Left lung (tissue), 10 donors: Measurements from ENCODE around the gene FLII. TPM values are rescaled to one million over a fixed set of nuclear protein-coding genes. Genes with fewer than 3 reads are reported as not detected.

Experiments used
- ATAC-seq: fragments of 200-7000 bp; cut with Tn5 transposase; one replicate; pipeline ENCODE4 v1.9.1; 2020; ENCODE audit warnings: moderate library complexity
- DNase-seq, 4 donors: peaks; one replicate each; pipeline ENCODE4 v3.0.0-alpha.2; 2013 to 2020
- H3K27ac ChIP-seq, 2 donors: fragments of 200-600 bp; sonication (generic) in 1 of 2; one replicate each; pipeline versions ENCODE4 v1.5.0 to v1.8.0; 2020 to 2021
- H3K27me3 ChIP-seq, 2 donors: fragments of 200-600 bp; sonication (generic) in 1 of 2; one replicate each; pipeline versions ENCODE4 v1.5.0 to v1.8.0; 2020 to 2021
- H3K36me3 ChIP-seq, 2 donors: fragments of 200-600 bp; sonication (generic) in 1 of 2; one replicate each; pipeline versions ENCODE4 v1.5.0 to v1.8.0; 2020 to 2021
- H3K4me1 ChIP-seq, 2 donors: fragments of 200-600 bp; one replicate each; pipeline ENCODE4 v1.8.0; 2021
- H3K4me3 ChIP-seq, 2 donors: fragments of 200-600 bp; sonication (generic) in 1 of 2; one replicate each; pipeline versions ENCODE4 v1.5.0 to v1.8.0; 2020 to 2021; ENCODE audit warnings: mild to moderate bottlenecking in 1 of 2
- H3K9me3 ChIP-seq, 2 donors: fragments of 200-600 bp; sonication (generic) in 1 of 2; one replicate each; pipeline versions ENCODE4 v1.5.0 to v1.8.0; 2020 to 2021
- intact Hi-C, 2 donors: fragments of 100-400 bp; cut with DNase I; formaldehyde crosslinking; loops; one replicate each; pipeline versions ENCODE4 v1.11.2 to v1.14.2; 2022
- polyA plus RNA-seq, 6 donors: library from polyadenylated mRNA; unstranded; fragments of 120-200 nt; gene quantifications; one replicate each; pipeline ENCODE4 v1.2.1, GENCODE V29; 2013; ENCODE audit not compliant: insufficient read length in 6 of 6
- total RNA-seq, 2 donors: library from RNA; stranded (reverse); fragmentation: NEBNext Ultra II Directional; extraction: Animal tissue kit (Norgen Biotek cat#: 25700); gene quantifications; one replicate each; pipeline ENCODE4 v1.2.1, GENCODE V29; 2021
- TF ChIP-seq, protein P1 (sequence below), 2 donors: fragments of 200-600 bp; sonication (generic) in 1 of 2; IDR thresholded peaks; one replicate each; pipeline versions ENCODE4 v1.5.0 to v1.8.0; 2021; ENCODE audit warnings: antibody characterized with exemption in 2 of 2
- donor health status: DM: no; HTN: yes; CAD: no.
- donor health status: DM: no; HTN: no; CAD: no.

FLII gene
- total and polyA plus RNA-seq, 8 donors: 124 to 381 (median 146) TPM

DNA sequence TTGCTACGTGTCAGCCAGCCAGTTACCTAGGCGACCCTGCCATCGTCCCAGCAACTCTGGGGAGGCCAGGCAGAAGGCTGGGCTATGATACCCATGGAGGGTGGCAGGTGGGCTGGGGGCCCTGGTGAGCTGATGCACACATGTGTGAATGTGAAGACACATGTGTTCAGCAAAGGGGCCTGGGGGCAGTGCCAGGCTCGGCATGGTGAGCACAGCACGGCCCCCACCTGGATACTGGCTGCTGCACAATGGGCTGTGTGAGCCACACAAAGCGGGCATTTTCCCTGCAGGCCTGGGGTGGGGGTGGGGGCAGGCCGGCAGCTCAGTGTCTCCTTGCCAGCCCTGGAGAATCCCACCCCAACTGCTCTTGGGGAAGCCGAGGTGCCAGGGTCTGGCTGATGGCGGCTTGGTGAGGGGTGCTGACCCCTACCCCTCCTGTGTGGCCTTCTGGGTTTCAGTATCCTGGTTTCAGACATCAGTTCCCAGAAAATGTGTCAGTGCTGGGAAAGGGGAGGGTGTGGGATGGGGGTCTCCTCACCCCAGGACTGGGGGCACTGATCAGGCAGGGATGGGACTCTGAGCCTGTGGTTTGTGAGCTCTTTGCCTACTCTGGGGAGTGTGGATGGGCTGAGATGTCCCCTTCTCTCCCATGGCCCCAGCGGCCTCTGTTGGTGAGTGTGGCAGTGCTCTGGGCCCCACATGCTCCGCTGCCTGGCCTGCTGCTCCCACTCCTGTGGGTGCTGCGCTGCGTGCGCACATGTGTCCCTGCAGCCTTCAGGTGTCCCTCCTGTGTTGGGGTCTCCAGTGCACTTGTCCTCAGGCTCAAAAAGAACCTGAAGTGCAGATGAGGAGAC, 28.0 kb downstream of the FLII start:
- DNase-seq: no peak
- H3K27me3 ChIP-seq: no peaks in the 10 kb centered on the region
- H3K9me3 ChIP-seq: no peaks in the 10 kb centered on the region
- H3K27ac ChIP-seq: no peak overlapping the region
- intact Hi-C loops: no loop called here
- H3K4me1 ChIP-seq: peaks cover 7 to 14% of the 10 kb centered on the region in 2 donors
- TF ChIP-seq, protein P1, sequence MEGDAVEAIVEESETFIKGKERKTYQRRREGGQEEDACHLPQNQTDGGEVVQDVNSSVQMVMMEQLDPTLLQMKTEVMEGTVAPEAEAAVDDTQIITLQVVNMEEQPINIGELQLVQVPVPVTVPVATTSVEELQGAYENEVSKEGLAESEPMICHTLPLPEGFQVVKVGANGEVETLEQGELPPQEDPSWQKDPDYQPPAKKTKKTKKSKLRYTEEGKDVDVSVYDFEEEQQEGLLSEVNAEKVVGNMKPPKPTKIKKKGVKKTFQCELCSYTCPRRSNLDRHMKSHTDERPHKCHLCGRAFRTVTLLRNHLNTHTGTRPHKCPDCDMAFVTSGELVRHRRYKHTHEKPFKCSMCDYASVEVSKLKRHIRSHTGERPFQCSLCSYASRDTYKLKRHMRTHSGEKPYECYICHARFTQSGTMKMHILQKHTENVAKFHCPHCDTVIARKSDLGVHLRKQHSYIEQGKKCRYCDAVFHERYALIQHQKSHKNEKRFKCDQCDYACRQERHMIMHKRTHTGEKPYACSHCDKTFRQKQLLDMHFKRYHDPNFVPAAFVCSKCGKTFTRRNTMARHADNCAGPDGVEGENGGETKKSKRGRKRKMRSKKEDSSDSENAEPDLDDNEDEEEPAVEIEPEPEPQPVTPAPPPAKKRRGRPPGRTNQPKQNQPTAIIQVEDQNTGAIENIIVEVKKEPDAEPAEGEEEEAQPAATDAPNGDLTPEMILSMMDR (IDR thresholded peaks at IDR 0.05): no peak
- H3K4me3 ChIP-seq: no peak overlapping the region
- no peak for ATAC-seq
- peaks cover 0 to 23% of the 10 kb centered on the region in 2 donors for H3K36me3 ChIP-seq

DNA sequence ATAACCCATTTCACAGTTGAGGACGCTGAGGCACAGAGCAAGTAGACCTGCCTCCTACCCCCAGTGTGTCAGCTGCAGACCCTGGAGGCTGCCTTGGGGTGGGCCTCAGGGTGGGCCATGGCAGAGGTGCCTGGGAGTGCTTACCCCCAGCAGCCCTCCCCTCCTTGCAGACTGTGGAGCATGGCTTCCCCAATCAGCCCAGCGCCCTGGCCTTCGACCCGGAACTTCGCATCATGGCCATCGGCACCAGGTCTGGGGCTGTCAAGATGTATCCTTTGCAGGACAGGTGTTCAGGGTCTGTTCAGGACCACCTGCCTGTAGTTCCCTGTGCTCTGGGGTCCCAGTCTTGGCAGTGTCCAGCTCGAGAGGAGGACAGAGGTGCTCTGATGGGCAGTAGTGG, 28.8 kb downstream of the FLII start:
- no peak overlapping the region for H3K27ac ChIP-seq
- TF ChIP-seq, protein P1 (IDR thresholded peaks at IDR 0.05): no peak
- H3K4me3 ChIP-seq: no peak overlapping the region
- peaks cover 0 to 16% of the 10 kb centered on the region in 2 donors for H3K36me3 ChIP-seq
- ATAC-seq (no peak), DNase-seq (no peak)
- intact Hi-C loops: no loop called here
- no peaks in the 10 kb centered on the region for H3K9me3 ChIP-seq
- H3K4me1 ChIP-seq: peaks cover 7 to 18% of the 10 kb centered on the region in 2 donors
- H3K27me3 ChIP-seq: no peaks in the 10 kb centered on the region

DNA sequence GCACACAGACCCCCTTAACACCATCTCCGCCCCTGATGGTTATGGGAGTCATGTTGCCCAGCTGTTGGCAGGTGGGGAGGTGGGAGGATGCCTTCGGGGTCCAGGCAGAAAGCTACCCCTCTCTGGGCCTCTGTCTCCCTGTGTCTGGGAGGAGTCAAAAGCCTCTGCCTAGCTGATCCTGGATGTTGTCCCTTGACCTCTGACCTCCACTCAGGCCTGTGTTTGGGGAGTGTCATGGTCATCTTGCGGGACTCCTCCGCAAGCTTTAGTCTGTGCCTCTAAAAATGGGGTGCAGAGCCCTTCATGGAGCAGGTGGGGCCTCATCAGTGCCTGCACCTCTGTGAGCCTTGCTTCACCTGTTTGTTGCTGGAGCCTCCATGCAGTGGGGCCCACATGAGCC, 29.3 kb downstream of the FLII start:
- Histone ChIP-seq H3K9me3 (no peaks in the 10 kb centered on the region), H3K27me3 (no peaks in the 10 kb centered on the region), H3K27ac (no peak overlapping the region), H3K36me3 (peaks cover 0 to 11% of the 10 kb centered on the region in 2 donors), H3K4me1 (peaks cover 7 to 22% of the 10 kb centered on the region in 2 donors), H3K4me3 (no peak overlapping the region)
- ATAC-seq: no peak
- no peak for DNase-seq
- intact Hi-C loops: no loop called here
- TF ChIP-seq, protein P1 (IDR thresholded peaks at IDR 0.05): no peak

DNA sequence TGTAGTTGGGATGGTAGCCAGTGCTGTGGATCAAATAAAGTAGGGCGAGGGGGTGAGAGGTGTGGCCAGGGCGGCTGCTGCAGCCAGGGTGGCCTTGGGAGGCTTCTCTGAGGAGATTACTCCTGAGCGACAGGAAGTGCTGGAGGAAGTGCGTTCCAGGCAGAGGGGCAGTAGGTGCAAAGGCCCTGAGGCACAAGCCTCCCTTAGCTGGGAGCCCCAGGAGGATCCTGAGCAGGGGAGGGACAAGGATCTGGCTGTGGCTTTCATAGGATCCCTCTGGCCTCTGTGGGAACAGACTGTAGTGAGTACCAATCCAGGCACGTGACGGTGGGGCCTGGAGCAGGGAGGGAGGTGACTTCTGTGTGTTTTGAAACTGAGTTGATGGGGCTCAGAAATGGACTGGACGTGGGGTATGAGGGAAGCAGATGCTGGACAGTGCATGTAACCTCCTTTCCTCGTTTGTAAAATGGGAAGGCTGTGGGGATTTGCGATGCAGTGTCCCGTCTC, 30.3 kb downstream of the FLII start:
- intact Hi-C loops: no loop called here
- Histone ChIP-seq H3K27ac (no peak overlapping the region), H3K4me1 (peaks cover 7 to 22% of the 10 kb centered on the region in 2 donors), H3K9me3 (no peaks in the 10 kb centered on the region), H3K27me3 (no peaks in the 10 kb centered on the region), H3K4me3 (no peak overlapping the region), H3K36me3 (peaks cover 0 to under 1% of the 10 kb centered on the region in 2 donors)
- ATAC-seq (no peak), DNase-seq (no peak)
- TF ChIP-seq, protein P1 (IDR thresholded peaks at IDR 0.05): no peak

DNA sequence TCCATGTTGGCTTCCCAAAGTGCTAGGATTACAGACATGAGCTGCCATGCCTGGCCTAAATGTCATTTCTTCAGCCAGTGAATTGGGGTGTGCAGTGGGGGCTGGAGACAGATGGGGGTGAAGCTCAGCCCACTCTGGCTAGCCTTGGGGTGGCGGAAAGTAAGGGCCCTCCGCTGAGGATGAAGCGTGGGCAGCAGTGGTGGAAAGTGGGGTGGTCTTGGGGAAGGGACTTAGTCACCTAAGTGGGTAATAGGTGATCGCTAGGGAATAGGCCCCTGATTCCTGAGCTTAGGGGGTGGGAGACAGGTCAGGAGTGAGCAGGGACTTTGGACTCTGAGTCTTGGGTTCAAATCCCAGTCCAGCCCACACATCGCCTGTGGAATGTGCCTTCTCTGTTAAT, 30.9 kb downstream of the FLII start:
- Histone ChIP-seq H3K27ac (no peak overlapping the region), H3K9me3 (no peaks in the 10 kb centered on the region), H3K27me3 (no peaks in the 10 kb centered on the region), H3K36me3 (no peaks in the 10 kb centered on the region), H3K4me1 (peaks cover 7 to 22% of the 10 kb centered on the region in 2 donors), H3K4me3 (no peak overlapping the region)
- ATAC-seq (no peak), DNase-seq (no peak)
- TF ChIP-seq, protein P1 (IDR thresholded peaks at IDR 0.05): no peak
- intact Hi-C loops: no loop called here
